Gastroesophageal sphincter (tissue), 4 donors: Measurements from ENCODE around the gene PRUNE2. TPM values are rescaled to one million over a fixed set of nuclear protein-coding genes. Genes with fewer than 3 reads are reported as not detected.

Source experiments
- ATAC-seq: fragments of 150-250 bp; one replicate; pipeline ENCODE4 v1.9.1; 2016; ENCODE audit warnings: mild to moderate bottlenecking, moderate library complexity
- H3K27ac ChIP-seq, 4 donors: fragments of 200-600 bp; sonication (generic) in 3 of 4; 1 replicate in 3 of 4; 2 replicates in 1 of 4; pipeline ENCODE4 v1.5.1; 2016 to 2019
- H3K27me3 ChIP-seq: fragments of 200-600 bp; sonication (generic); one replicate; pipeline ENCODE4 v1.5.1; 2019
- H3K36me3 ChIP-seq, 2 donors: fragments of 200-600 bp; sonication (generic); one replicate each; pipeline ENCODE4 v1.5.1; 2019; ENCODE audit warnings: control low read depth in 1 of 2
- H3K4me1 ChIP-seq, 3 donors: fragments of 200-600 bp; sonication (generic); 1 replicate in 2 of 3; 2 replicates in 1 of 3; pipeline ENCODE4 v1.5.1; 2016 to 2019; ENCODE audit warnings: control low read depth in 2 of 3
- H3K4me3 ChIP-seq, 2 donors: fragments of 200-600 bp; sonication (generic); one replicate each; pipeline ENCODE4 v1.5.1; 2019; ENCODE audit warnings: mild to moderate bottlenecking in 1 of 2, moderate library complexity in 1 of 2
- H3K9me3 ChIP-seq, 3 donors: fragments of 200-600 bp; sonication (generic); one replicate each; pipeline ENCODE4 v1.5.1; 2017 to 2019; ENCODE audit warnings: control low read depth in 2 of 3
- EP300 ChIP-seq: sonication (generic); formaldehyde crosslinking; IDR thresholded peaks from one replicate; pipeline ENCODE4 v1.6.1; 2017; ENCODE audit warnings: antibody characterized with exemption, mild to moderate bottlenecking
- POLR2A ChIP-seq, 2 donors: fragments of 450-650 bp; IDR thresholded peaks; one replicate each; pipeline ENCODE4 v1.6.1; 2017; ENCODE audit warnings: antibody characterized with exemption in 2 of 2, mild to moderate bottlenecking in 2 of 2, moderate library complexity in 1 of 2
- POLR2AphosphoS5 ChIP-seq: sonication (generic); formaldehyde crosslinking; IDR thresholded peaks from one replicate; pipeline ENCODE4 v1.6.1; 2017; ENCODE audit warnings: antibody characterized with exemption
- WGBS, 2 donors: methylation state at CpG; one replicate each; pipeline ENCODE4 v1.1.5; 2018; ENCODE audit warnings: low coverage in 1 of 2; 5-methylcytosine and 5-hydroxymethylcytosine counted together
- total RNA-seq, 4 donors: library from RNA; depleted of rRNA; stranded (reverse); fragments of >200 nt; gene quantifications; one replicate each; pipeline ENCODE4 v1.1.0, GENCODE V29; 2016
- TF ChIP-seq, protein P1 (sequence below), 4 experiments: fragments of 200-600 bp in 2 of 4; fragments of 450-650 bp in 2 of 4; sonication (generic) in 1 of 4; IDR thresholded peaks; one replicate each; pipeline ENCODE4 v1.5.1; 2017 to 2019; ENCODE audit warnings: antibody characterized with exemption in 4 of 4, mild to moderate bottlenecking in 2 of 4, moderate library complexity in 2 of 4

PRUNE2 gene
- total RNA-seq, 4 donors from 2014 or later: 561 to 930 (median 763) TPM

- Histone ChIP-seq H3K36me3 (peaks cover 2 to 34% of the 10 kb centered on the region in 2 donors), H3K4me1 (peaks cover 7 to 77% (median 24%) of the 10 kb centered on the region in 3 donors), H3K4me3 (no peak overlapping the region), H3K9me3 (no peaks in the 10 kb centered on the region), H3K27ac (peak overlapping the region; percentile 59 to 80 (median 69)), H3K27me3 (no peaks in the 10 kb centered on the region)
- ATAC-seq: no peak
- TF ChIP-seq EP300 (no peak), POLR2A (IDR thresholded peaks at IDR 0.05) (no peak), POLR2AphosphoS5 (no peak)
- TF ChIP-seq, protein P1, sequence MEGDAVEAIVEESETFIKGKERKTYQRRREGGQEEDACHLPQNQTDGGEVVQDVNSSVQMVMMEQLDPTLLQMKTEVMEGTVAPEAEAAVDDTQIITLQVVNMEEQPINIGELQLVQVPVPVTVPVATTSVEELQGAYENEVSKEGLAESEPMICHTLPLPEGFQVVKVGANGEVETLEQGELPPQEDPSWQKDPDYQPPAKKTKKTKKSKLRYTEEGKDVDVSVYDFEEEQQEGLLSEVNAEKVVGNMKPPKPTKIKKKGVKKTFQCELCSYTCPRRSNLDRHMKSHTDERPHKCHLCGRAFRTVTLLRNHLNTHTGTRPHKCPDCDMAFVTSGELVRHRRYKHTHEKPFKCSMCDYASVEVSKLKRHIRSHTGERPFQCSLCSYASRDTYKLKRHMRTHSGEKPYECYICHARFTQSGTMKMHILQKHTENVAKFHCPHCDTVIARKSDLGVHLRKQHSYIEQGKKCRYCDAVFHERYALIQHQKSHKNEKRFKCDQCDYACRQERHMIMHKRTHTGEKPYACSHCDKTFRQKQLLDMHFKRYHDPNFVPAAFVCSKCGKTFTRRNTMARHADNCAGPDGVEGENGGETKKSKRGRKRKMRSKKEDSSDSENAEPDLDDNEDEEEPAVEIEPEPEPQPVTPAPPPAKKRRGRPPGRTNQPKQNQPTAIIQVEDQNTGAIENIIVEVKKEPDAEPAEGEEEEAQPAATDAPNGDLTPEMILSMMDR (IDR thresholded peaks at IDR 0.05): no peak
- WGBS, 2 donors: 22 to 40% methylated on average over 1 of the region's 1 CpG
These were observed 251.9 kb downstream of the PRUNE2 start for GRCh38 chr9:76654051-76654461.

- ATAC-seq: no peak
- Histone ChIP-seq H3K9me3 (no peaks in the 10 kb centered on the region), H3K36me3 (peaks cover 2 to 39% of the 10 kb centered on the region in 2 donors), H3K4me1 (peaks cover 7 to 65% (median 24%) of the 10 kb centered on the region in 3 donors), H3K27ac (peak overlapping the region in 3 of 4 donors; percentile 11 to 80 (median 60)), H3K27me3 (no peaks in the 10 kb centered on the region), H3K4me3 (no peak overlapping the region)
- no peak for TF ChIP-seq EP300
- TF ChIP-seq, protein P1 (IDR thresholded peaks at IDR 0.05): no peak
- no peak for TF ChIP-seq POLR2AphosphoS5
- no peak for TF ChIP-seq POLR2A (IDR thresholded peaks at IDR 0.05)
- WGBS, 2 donors: 66 to 70% methylated on average over 2 of the region's 2 CpGs
These were observed 253.0 kb downstream of the PRUNE2 start for GRCh38 chr9:76652894-76653293.

GRCh38 chr9:76651119-76651705, 254.7 kb downstream of the PRUNE2 start:
- Histone ChIP-seq H3K4me3 (peak overlapping the region; percentile 18 to 29), H3K9me3 (no peaks in the 10 kb centered on the region), H3K27me3 (no peaks in the 10 kb centered on the region), H3K36me3 (peaks cover 2 to 49% of the 10 kb centered on the region in 2 donors), H3K4me1 (peaks cover 7 to 56% (median 24%) of the 10 kb centered on the region in 3 donors), H3K27ac (peak overlapping the region in 3 of 4 donors; percentile 27 to 60 (median 49))
- WGBS, 2 donors: 49 to 51% methylated on average over 4 of the region's 4 CpGs
- ATAC-seq: no peak
- TF ChIP-seq POLR2AphosphoS5 (no peak), POLR2A (IDR thresholded peaks at IDR 0.05) (no peak), EP300 (no peak)
- TF ChIP-seq, protein P1 (IDR thresholded peaks at IDR 0.05): no peak

- Histone ChIP-seq H3K27me3 (no peaks in the 10 kb centered on the region), H3K36me3 (peaks cover 2 to 49% of the 10 kb centered on the region in 2 donors), H3K4me3 (no peak overlapping the region), H3K9me3 (no peaks in the 10 kb centered on the region), H3K27ac (peak overlapping the region in 3 of 4 donors; percentile 15 to 60 (median 49)), H3K4me1 (peaks cover 7 to 59% (median 24%) of the 10 kb centered on the region in 3 donors)
- WGBS, 2 donors: 18 to 22% methylated on average over 1 to 2 of the region's 2 CpGs
- TF ChIP-seq, protein P1 (IDR thresholded peaks at IDR 0.05): no peak
- TF ChIP-seq POLR2AphosphoS5 (no peak), POLR2A (IDR thresholded peaks at IDR 0.05) (no peak), EP300 (no peak)
- no peak for ATAC-seq
These were observed 255.2 kb downstream of the PRUNE2 start for GRCh38 chr9:76650692-76651091.

DNA sequence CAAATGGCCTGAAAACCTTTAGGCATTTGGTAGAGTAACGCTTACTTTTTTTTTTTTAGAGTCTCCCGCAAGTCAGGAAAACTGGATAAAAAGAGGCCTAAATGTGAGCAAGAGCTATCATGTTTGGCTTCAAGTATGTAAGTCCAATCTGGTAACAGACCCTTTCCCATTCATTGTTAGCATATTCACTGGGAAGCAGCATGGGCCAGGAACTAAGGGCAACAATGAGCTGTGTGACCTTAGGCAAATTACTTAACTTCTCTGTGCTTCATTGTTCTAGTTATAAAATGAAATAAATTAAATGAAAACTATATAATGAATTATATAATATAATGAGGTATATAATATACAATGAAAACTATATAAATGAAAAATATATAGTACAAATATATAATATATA, 256.0 kb downstream of the PRUNE2 start:
- H3K9me3 ChIP-seq: no peaks in the 10 kb centered on the region
- no peaks in the 10 kb centered on the region for H3K27me3 ChIP-seq
- peak overlapping the region in 1 of 4 donors; percentile 6 for H3K27ac ChIP-seq
- WGBS, 2 donors: 92 to 94% methylated on average over 2 of the region's 2 CpGs
- no peak for ATAC-seq
- peaks cover 7 to 53% (median 16%) of the 10 kb centered on the region in 3 donors for H3K4me1 ChIP-seq
- TF ChIP-seq POLR2AphosphoS5: no peak
- TF ChIP-seq POLR2A (IDR thresholded peaks at IDR 0.05): no peak
- TF ChIP-seq EP300: no peak
- TF ChIP-seq, protein P1 (IDR thresholded peaks at IDR 0.05): no peak
- H3K4me3 ChIP-seq: no peak overlapping the region
- peaks cover 0 to 52% of the 10 kb centered on the region in 2 donors for H3K36me3 ChIP-seq
